Stimulated activated CD8-positive, alpha-beta memory T cell treated with anti-CD3 and anti-CD28 coated beads, Interleukin-2, amount 100 ng/mL, for 48 hours (primary cell): ENCODE results near the gene LRCOL1.

Experiments used
- DNase-seq, 2 donors: peaks; one replicate each; pipeline ENCODE4 v3.0.0-alpha.2; 2020; ENCODE audit warnings: low read depth in 2 of 2

LRCOL1 gene

DNA sequence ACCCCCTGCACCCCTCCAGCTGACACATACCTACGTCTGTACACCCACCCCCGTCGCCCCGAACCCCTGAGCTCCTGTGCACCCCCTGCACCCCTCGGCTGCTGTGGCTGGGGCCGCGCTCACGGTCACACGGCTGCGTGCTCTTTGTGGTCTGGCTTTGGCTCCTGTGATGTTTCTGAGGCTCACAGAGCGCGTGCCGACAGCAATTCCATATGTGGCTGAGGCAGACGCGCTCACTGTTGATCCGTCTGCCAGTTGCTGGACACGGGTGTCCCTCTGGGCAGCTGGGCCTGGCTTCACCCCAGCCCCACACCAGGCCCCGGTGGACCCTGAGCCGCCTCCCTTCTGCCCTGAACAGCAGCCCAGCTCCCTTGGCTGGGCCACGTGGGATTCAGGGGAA lies 46.5 kb downstream of the LRCOL1 start:
- DNase-seq: no peak

- no peak for DNase-seq
Measured at GRCh38 chr12:132562489-132563021, 47.8 kb downstream of the LRCOL1 start.

DNA sequence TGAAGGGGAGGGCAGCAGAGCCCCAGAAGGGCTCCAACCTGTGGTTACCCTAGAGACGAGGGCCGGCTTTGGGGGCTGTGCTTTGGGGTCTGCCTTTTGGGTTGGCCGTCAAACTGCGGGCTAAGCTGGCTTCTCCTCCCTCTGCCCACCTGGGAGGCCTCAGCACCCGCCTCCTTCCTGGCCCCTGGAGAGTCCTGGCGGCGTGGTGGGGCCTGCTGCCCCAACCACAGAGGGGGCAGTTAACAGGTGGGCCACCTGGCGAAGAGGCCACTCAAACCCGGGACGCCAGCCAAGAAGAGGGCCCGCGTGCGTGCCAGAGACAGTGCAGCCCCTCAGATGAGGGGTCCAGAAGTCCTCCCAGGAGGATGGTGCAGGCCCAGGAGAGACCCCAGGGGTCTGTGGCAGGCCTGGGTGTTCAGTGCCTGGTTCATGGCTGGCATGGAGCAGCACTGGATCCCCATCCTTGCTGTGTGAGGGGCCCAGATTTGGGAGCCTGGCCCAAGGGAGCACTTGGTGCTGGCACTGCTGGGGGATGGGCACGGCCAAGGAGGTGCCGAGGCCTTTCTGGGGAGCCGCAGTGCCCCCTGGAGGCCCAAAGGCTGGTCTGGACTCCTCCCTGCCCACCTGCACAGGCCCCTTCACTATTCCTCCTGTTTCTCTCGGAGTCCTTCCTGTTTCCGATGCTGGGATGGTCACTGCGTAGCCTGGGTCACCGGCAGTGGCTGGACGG lies 48.8 kb downstream of the LRCOL1 start:
- DNase-seq: no peak

DNA sequence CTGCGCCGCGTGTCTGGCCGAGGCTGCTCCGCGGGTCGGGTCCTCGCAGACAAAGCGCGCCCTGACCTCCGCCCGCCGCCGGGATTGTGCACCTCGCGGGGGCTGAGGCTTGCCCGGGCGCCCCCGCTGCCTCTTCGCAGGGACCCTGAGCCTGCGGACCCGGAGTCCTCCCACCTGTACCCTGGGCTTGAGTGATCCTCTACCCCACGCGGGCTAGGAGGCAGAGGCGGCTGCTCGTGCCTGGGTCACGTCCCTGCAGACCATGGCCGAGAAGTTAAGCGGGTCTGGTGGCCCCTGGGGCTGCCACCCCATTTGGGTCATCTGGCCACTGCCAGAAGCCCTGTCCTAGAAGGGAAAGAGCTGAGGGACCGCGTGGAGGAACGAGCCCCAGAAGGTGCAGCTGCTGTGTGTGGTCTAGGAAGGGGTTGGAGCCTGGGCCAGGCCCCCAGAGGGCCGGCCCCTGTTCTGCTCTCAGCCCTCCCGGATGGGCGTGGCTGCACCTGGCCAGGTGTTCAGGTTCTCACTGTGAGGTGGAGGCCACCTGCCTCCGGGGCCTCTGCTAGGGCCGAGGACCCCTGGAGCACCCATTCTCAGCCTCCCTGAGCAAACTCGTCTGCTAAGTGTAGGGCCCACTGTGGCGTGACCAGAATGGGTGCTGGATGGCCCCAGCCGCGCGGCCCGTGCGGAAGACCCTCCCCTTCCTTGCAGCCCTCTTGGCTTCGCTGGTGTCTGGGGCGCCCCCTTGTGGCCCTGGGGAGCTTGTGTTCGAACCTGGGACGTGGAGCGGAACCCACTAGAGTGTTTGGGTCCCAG lies 49.6 kb downstream of the LRCOL1 start:
- peak; percentile 72 to 73 for DNase-seq

- no peak for DNase-seq
Measured at GRCh38 chr12:132560364-132560613, 50.1 kb downstream of the LRCOL1 start.

DNA sequence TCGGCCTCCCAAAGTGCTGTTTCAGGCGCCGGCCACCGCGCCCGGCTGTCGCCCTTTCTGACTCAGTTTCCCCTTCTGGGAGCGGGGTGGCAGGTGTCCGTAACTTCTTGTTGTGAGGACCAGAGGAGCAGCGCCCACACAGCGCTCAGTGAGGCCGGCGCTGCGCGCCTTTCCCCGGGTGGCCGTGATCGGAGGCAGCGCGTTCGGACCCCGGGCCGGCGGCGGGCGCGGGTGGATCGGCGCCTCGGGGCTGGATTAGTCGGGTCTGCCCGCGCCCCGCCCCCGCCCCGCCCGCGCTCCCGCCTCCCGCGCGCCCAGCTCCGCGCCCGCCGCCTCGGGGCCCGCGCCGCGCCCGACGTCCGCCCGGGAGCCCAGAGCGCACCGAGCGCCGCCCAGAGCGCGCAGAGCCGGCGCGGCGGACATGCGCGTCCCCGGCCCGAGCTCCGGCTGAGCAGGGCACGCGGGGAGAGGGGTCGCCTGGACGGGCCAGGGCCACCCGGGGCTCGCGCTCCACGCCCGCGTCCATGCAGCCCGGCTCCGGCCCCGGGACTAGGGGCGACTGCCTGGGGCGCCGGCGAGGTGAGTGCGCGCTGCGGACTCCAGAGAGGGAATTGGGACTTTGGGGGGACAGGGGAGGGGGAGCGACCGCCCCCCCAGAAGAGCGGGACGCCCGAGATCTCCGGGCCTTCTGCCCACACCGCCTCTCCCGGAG lies 50.6 kb downstream of the LRCOL1 start:
- peak; percentile 30 to 38 for DNase-seq

DNA sequence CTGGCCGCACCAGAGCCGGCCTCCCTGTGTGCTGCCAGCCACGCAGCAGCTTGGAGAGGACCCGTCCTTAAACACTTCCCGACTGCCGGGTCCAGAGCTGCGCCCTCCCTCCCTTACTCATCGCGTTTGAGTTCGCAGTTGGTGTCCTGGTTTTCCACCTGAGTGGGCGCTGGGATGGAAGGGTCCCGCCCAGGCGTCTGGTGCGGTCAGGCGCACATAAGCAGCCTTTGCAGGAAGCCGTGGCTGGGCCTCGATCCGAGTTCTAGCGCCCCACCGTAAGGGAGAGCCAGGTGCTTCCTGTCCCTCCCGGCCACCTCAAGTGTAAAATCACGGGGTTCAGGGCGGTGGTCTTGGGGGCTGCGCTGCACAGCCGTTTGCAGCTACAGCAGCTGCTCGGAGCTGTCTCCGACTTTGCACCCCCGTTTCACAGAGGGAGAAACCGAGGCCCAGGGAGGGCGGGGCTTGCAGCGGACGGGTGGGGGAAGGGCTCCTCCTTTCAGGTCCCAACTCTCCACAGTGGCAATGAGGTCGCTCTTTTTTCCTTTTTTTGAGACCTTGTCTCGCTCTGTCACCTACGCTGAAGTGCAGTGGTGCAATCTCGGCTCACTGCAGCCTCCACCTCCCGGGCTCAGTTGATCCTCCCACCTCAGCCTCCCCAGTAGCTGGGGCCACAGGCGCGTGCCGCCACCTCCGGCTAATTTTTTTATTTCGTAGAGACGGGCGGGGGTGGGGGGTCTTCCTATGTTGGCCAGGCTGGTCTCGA lies 51.3 kb downstream of the LRCOL1 start:
- no peak for DNase-seq

- DNase-seq: no peak
Measured at GRCh38 chr12:132558042-132558856, 52.1 kb downstream of the LRCOL1 start.

- no peak for DNase-seq
Measured at GRCh38 chr12:132557291-132558015, 52.9 kb downstream of the LRCOL1 start.

DNA sequence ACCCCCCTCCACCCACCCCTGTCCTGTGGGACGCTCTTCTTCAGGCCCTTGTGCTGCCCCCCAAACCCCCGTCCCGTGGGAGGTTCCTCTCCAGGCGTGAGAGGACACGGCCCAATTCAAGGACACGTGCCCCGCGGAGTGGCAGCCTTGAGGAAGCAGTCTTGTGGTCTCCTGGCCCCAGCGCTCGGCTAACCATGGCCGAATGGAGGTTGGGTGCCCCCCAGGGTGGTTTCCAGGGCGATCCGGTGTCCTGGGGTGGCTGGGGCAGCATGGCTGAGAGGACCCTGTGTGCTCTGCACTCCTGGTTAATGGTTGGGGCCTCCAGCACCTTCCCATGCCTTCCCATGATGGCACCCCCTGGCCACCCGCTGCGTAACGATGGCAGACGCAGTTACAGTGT lies 53.6 kb downstream of the LRCOL1 start:
- DNase-seq: no peak

DNA sequence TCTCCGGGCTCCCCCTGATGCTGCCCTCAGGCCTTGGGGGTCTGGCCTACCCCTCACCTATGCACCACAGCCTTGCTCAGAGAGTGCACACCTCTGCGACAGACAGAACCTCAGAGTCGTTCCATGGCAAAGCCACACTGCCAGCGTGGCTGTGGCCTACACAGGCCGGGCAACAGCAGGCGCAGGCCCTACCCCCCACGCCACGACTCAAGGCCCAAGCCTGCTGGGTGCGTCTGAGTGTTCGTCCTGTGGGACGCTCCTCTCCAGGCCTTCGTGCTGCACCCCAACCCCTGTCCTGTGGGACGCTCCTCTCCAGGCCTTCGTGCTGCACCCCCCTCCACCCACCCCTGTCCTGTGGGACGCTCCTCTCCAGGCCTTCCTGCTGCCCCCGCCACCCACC lies 54.2 kb downstream of the LRCOL1 start:
- DNase-seq: no peak

DNA sequence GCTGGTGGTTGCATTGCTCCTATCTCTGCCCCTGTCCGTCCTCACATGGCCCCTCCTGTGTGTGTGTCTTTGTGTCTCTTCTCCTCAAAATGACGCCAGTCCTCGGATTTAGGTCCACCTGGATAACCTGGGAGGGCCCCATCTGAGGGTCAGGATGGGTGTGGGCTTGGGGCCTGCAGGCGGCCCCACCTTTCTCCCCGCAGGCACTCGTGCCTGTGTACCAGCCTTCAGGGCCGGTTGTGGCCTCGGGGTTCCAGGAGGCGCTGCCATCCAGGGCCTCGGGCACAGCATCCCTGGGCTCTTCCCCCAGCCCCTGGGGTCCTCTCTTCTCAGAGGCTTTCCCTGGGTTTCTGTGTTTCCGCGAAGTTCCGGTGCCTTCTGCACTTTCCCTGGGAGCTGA lies 54.7 kb downstream of the LRCOL1 start:
- DNase-seq: no peak

DNA sequence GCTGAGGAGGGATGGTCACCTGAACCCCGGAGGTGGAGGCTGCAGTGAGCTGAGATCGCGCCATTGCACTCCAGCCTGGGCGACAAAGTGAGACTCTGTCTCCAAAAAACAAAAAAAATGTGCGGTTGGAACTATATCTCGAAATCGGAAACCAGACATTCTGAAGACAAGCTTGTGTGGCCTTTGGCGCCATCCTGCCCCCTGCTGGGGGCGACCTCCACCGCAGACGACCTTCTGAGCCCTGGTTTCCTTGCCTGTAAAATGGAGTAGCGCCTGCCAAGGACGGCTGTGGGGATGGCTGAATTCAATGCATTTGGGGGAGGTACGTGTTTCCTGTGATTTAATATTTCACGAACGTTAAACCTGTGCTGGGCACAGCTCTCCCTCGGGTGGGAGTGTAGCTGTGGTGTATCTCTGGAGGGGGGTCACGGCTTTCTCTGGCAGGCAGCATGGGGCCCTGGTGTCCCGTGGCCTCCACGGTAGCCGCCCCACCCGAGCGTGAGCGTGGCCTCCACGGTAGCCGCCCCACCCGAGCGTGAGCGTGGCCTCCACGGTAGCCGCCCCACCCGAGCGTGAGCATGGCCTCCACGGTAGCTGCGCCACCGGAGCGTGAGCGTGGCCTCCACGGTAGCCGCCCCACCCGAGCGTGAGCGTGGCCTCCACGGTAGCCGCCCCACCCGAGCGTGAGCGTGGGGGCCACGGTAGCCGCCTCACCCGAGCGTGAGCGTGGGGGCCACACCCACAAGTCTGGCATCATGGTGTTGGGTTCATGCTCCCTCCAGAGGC lies 55.3 kb downstream of the LRCOL1 start:
- no peak for DNase-seq
